GM18499 (cell line): Measurements from ENCODE around the gene SORBS2.
"Not testable (repeated sequence)": the region's sequence is repeated elsewhere in the genome, so short reads cannot be mapped to it uniquely, and the experiment has no call there.

Experiments
- ATAC-seq: cut with Tn5 transposase; IDR thresholded peaks from one replicate; pipeline ENCODE4 v1.9.1; 2021; ENCODE audit warnings: moderate number of reproducible peaks; ENCODE audit not compliant: insufficient read depth, unreplicated experiment

Gene SORBS2

GRCh38 chr4:185576314-185576961 lies 235.6 kb downstream of the SORBS2 start:
- no peak for ATAC-seq

GRCh38 chr4:185573651-185574199 lies 238.3 kb downstream of the SORBS2 start:
- ATAC-seq = no peak

- ATAC-seq = no peak
Measured at GRCh38 chr4:185570727-185571126, 241.3 kb downstream of the SORBS2 start.

GRCh38 chr4:185567381-185568376 lies 244.3 kb downstream of the SORBS2 start:
- ATAC-seq = no peak

- ATAC-seq = no peak
Measured at GRCh38 chr4:185566972-185567371, 245.0 kb downstream of the SORBS2 start.

GRCh38 chr4:185566425-185566824 lies 245.6 kb downstream of the SORBS2 start:
- no peak for ATAC-seq

- ATAC-seq = no peak
Measured at GRCh38 chr4:185565696-185566095, 246.3 kb downstream of the SORBS2 start.

- ATAC-seq = no peak
Measured at GRCh38 chr4:185564349-185564748, 247.6 kb downstream of the SORBS2 start.

GRCh38 chr4:185562531-185562930 lies 249.5 kb downstream of the SORBS2 start:
- no peak for ATAC-seq

GRCh38 chr4:185560316-185560715 lies 251.7 kb downstream of the SORBS2 start:
- ATAC-seq = no peak

GRCh38 chr4:185559915-185560281 lies 252.1 kb downstream of the SORBS2 start:
- ATAC-seq = no peak

GRCh38 chr4:185559251-185559914 lies 252.6 kb downstream of the SORBS2 start:
- not testable (repeated sequence) for ATAC-seq

GRCh38 chr4:185554365-185555126 lies 257.4 kb downstream of the SORBS2 start:
- ATAC-seq = no peak

- ATAC-seq = no peak
Measured at GRCh38 chr4:185552254-185552653, 259.7 kb downstream of the SORBS2 start.

GRCh38 chr4:185550933-185551332 lies 261.1 kb downstream of the SORBS2 start:
- ATAC-seq = no peak

GRCh38 chr4:185549095-185549639 lies 262.8 kb downstream of the SORBS2 start:
- ATAC-seq = no peak

GRCh38 chr4:185548587-185548986 lies 263.4 kb downstream of the SORBS2 start:
- ATAC-seq = no peak

GRCh38 chr4:185546335-185546734 lies 265.7 kb downstream of the SORBS2 start:
- no peak for ATAC-seq

- no peak for ATAC-seq
Measured at GRCh38 chr4:185542626-185543315, 269.2 kb downstream of the SORBS2 start.
